Smooth muscle cell (in vitro differentiated cells): ENCODE results near the gene LONP1. TPM values are rescaled to one million over a fixed set of nuclear protein-coding genes. Genes with fewer than 3 reads are reported as not detected.

Experiments used
- DNase-seq: peaks from one replicate; lab custom pipeline; 2025; ENCODE audit not compliant: unreplicated experiment; lab: John Stamatoyannopoulos, UW
- H2AFZ ChIP-seq: fragments of 200-600 bp; sonication (generic); 2 replicates; pipeline ENCODE4 v1.6.0; 2016; ENCODE audit warnings: antibody characterized with exemption, low read depth, mild to moderate bottlenecking
- H3F3A ChIP-seq: fragments of 200-600 bp; sonication (generic); 2 replicates; pipeline ENCODE4 v1.6.0; 2017; ENCODE audit warnings: antibody characterized with exemption, low read depth
- H3K27ac ChIP-seq: fragments of 200-600 bp; sonication (generic); 2 replicates; pipeline ENCODE4 v1.5.1; 2016; ENCODE audit warnings: low read depth, mild to moderate bottlenecking
- H3K27me3 ChIP-seq: fragments of 200-600 bp; sonication (generic); 2 replicates; pipeline ENCODE4 v1.6.1; 2016; ENCODE audit warnings: low read depth, mild to moderate bottlenecking
- H3K36me3 ChIP-seq: fragments of 200-600 bp; sonication (generic); 2 replicates; pipeline ENCODE4 v1.5.1; 2016; ENCODE audit warnings: low read depth
- H3K4me1 ChIP-seq: fragments of 200-600 bp; sonication (generic); 2 replicates; pipeline ENCODE4 v1.5.1; 2016; ENCODE audit warnings: low read depth
- H3K4me2 ChIP-seq: fragments of 200-600 bp; sonication (generic); 2 replicates; pipeline ENCODE4 v1.6.0; 2016; ENCODE audit warnings: mild to moderate bottlenecking
- H3K4me3 ChIP-seq: fragments of 200-600 bp; sonication (generic); 2 replicates; pipeline ENCODE4 v1.5.1; 2016; ENCODE audit warnings: mild to moderate bottlenecking
- H3K79me2 ChIP-seq: fragments of 200-600 bp; sonication (generic); 2 replicates; pipeline ENCODE4 v1.6.0; 2016; ENCODE audit warnings: low read depth, mild to moderate bottlenecking
- H3K9ac ChIP-seq: fragments of 200-600 bp; sonication (generic); 2 replicates; pipeline ENCODE4 v1.6.0; 2016; ENCODE audit warnings: low read depth
- H3K9me3 ChIP-seq: fragments of 200-600 bp; sonication (generic); replicated peaks from 2 replicates; pipeline ENCODE4 v1.5.1; 2016; ENCODE audit warnings: low read depth
- H4K20me1 ChIP-seq: fragments of 200-600 bp; sonication (generic); 2 replicates; pipeline ENCODE4 v1.6.0; 2016; ENCODE audit warnings: low read depth
- WGBS: methylation state at CpG from one replicate; pipeline ENCODE4 v1.1.7; 2016; ENCODE audit warnings: low lambda C conversion rate; 5-methylcytosine and 5-hydroxymethylcytosine counted together
- polyA plus RNA-seq: library from polyadenylated mRNA; unstranded; fragments of >200 nt; fragmentation: Nextera tagmentation; extraction: Ambion mirVana; gene quantifications from 2 replicates; pipeline ENCODE4 v1.2.1, GENCODE V29; 2016
- total RNA-seq: library from RNA; depleted of rRNA; stranded (reverse); fragments of >200 nt; gene quantifications from 2 replicates; pipeline ENCODE4 v1.2.3, GENCODE V29; 2014
- TF ChIP-seq, protein P1 (sequence below): fragments of 200-600 bp; sonication (generic); IDR thresholded peaks from 2 replicates; pipeline ENCODE4 v1.5.1; 2017; ENCODE audit warnings: borderline replicate concordance, mild to moderate bottlenecking, antibody characterized with exemption; ENCODE audit not compliant: insufficient read depth, poor library complexity, severe bottlenecking

Gene LONP1
- total and polyA plus RNA-seq, 2 experiments from 2014 or later, result 31.6 to 67.7 TPM

DNA sequence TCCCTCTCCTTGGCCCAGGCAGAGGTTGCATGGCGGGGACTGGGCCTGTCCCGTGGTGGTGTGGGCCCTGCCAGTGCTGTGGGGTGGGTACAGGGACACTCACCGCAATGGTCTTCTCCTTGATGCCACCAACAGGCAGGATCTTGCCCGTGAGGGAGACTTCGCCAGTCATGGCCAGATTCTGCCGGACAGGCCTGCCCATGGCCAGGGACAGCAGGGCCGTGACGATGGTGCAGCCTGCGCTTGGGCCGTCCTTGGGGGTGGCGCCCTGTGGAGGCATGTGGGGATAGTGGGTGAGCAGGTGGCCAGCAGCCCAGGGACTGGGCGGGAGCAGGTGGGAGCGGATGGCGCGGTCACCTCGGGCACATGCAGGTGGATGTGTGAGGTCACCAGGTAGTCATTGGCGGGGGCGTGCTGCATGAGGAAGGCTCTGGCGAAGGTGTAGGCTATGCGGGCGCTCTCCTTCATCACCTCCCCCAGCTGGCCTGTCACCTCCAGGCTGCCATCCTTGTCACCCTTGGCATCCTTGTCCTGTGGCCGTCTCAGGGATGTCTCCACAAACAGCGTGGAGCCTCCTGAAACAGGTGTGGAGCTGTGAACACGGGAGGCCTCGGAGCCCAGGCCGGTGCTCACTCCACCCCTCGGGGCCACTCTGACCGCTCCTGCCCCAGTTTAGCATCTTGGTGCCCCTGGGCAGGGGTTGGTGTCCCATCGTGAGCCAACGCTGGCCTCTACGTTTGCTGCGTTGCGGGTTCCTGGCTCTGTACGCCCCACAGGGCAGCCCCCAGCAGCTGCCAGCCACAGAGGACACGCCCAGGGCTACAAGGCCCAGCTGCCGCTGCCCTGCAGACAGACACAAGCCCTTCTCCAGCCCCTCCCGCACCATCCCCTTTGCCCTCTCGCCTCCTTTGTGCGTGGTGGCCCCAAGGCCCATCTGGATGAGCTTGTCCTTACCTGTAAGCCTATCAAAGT lies 26.5 kb downstream of the LONP1 start:
- no peak for DNase-seq

DNA sequence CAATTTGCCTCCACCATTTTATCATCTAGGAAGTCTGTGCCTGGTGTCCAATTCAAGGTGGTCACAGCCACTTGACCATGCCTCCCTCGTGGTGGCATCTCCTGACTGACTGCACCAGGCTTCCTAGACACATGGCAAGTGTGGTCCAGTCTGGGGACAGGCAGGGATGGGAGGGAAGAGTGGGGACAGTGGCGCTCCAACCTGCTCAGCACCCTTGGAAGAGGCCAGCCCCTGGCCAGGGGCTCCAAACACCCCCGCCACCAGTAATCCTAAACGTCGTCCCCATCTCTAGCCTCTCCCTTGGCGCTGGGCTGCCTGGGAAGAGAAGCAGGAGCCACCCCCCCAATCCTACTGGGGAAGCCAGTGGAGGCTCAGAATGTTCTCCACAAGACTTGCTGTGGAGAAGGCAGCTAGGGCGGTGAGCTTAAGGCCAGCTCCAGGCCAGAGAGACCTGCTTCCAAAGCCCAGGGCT lies 27.2 kb downstream of the LONP1 start:
- Histone ChIP-seq H3K9ac (no peak overlapping the region), H3K27me3 (no peaks in the 10 kb centered on the region), H3K36me3 (no peaks in the 10 kb centered on the region), H3K4me3 (no peak overlapping the region), H3F3A (peaks cover 14% of the 10 kb centered on the region), H2AFZ (no peak overlapping the region), H3K4me2 (no peak overlapping the region), H3K9me3 (no peaks in the 10 kb centered on the region), H3K4me1 (peaks cover 10% of the 10 kb centered on the region), H4K20me1 (peaks cover 76% of the 10 kb centered on the region), H3K27ac (peak overlapping the region; percentile 69), H3K79me2 (peaks cover 58% of the 10 kb centered on the region)
- TF ChIP-seq, protein P1, sequence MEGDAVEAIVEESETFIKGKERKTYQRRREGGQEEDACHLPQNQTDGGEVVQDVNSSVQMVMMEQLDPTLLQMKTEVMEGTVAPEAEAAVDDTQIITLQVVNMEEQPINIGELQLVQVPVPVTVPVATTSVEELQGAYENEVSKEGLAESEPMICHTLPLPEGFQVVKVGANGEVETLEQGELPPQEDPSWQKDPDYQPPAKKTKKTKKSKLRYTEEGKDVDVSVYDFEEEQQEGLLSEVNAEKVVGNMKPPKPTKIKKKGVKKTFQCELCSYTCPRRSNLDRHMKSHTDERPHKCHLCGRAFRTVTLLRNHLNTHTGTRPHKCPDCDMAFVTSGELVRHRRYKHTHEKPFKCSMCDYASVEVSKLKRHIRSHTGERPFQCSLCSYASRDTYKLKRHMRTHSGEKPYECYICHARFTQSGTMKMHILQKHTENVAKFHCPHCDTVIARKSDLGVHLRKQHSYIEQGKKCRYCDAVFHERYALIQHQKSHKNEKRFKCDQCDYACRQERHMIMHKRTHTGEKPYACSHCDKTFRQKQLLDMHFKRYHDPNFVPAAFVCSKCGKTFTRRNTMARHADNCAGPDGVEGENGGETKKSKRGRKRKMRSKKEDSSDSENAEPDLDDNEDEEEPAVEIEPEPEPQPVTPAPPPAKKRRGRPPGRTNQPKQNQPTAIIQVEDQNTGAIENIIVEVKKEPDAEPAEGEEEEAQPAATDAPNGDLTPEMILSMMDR, result no peak
- WGBS, result 95% methylated on average over 7 of the region's 7 CpGs
- DNase-seq, result no peak

More for the DNA sequence above, 26.5 kb downstream of the LONP1 start:
- H3K27ac ChIP-seq, result peak overlapping the region; percentile 69
- H3K79me2 ChIP-seq, result peaks cover 58% of the 10 kb centered on the region
- no peaks in the 10 kb centered on the region for H3K27me3 ChIP-seq
- no peak overlapping the region for H3K4me2 ChIP-seq
- no peak overlapping the region for H3K9ac ChIP-seq
- peaks cover 14% of the 10 kb centered on the region for H3F3A ChIP-seq
- H3K4me1 ChIP-seq, result peaks cover 10% of the 10 kb centered on the region
- no peaks in the 10 kb centered on the region for H3K36me3 ChIP-seq
- no peak overlapping the region for H3K4me3 ChIP-seq
- H4K20me1 ChIP-seq, result peaks cover 83% of the 10 kb centered on the region
- no peak overlapping the region for H2AFZ ChIP-seq
- no peaks in the 10 kb centered on the region for H3K9me3 ChIP-seq
- WGBS, result 96% methylated on average over 39 of the region's 39 CpGs
- TF ChIP-seq, protein P1, result no peak

DNA sequence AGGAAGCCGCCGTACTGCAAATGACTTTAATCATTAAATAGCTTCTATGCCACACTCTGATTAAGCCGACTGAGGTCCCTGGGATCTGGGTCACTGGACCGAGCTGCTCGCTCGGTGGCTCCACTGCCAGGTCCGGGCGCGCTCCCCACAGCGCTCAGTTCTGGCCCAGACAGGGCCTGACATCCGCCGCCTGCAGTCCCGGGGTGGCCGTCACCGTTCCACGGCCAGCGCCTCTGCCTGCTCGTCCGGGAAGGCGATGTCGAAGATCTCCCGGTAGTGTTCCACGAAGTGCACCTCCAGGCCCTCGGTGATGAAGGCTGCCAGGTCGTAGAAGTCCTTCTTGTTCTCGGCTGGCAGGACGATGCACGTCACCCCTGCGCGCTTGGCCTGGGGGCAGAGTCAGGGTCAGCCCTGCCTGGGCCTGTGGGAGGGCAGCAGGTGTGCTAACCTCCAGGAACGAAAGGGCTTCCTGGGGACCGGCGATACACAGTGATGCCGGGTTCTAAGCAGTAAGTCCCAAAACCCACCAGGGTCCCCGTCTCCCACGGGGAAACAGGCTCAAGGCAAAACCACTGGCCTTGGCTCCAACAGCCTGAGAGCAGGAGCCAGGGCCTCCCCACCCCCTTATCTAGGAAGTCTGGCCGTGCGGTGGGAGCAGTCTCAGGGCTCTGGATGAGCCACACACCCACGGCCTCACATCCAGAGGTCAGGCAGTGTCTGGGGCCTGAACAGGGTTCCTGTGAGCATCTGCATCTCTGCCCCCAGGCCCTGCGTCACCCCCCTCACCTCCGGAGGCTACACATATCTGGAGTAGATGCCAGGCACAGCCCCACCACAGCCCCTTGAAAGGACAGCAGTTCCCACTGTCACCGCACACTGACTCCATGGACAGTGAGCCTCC lies 27.9 kb downstream of the LONP1 start:
- peaks cover 58% of the 10 kb centered on the region for H3K79me2 ChIP-seq
- DNase-seq, result no peak
- peaks cover 14% of the 10 kb centered on the region for H3F3A ChIP-seq
- H3K9ac ChIP-seq, result peak overlapping the region; percentile 88
- no peaks in the 10 kb centered on the region for H3K27me3 ChIP-seq
- H3K4me2 ChIP-seq, result peak overlapping the region; percentile 90
- H3K27ac ChIP-seq, result peak overlapping the region; percentile 69
- no peaks in the 10 kb centered on the region for H3K36me3 ChIP-seq
- peaks cover 69% of the 10 kb centered on the region for H4K20me1 ChIP-seq
- H3K9me3 ChIP-seq, result no peaks in the 10 kb centered on the region
- TF ChIP-seq, protein P1, result no peak
- H3K4me1 ChIP-seq, result peaks cover 10% of the 10 kb centered on the region
- WGBS, result 83% methylated on average over 42 of the region's 42 CpGs
- peak overlapping the region; percentile 74 for H3K4me3 ChIP-seq
- H2AFZ ChIP-seq, result no peak overlapping the region
